ENCODE measurements around the gene GPR15LG.

GPR15LG gene

DNA sequence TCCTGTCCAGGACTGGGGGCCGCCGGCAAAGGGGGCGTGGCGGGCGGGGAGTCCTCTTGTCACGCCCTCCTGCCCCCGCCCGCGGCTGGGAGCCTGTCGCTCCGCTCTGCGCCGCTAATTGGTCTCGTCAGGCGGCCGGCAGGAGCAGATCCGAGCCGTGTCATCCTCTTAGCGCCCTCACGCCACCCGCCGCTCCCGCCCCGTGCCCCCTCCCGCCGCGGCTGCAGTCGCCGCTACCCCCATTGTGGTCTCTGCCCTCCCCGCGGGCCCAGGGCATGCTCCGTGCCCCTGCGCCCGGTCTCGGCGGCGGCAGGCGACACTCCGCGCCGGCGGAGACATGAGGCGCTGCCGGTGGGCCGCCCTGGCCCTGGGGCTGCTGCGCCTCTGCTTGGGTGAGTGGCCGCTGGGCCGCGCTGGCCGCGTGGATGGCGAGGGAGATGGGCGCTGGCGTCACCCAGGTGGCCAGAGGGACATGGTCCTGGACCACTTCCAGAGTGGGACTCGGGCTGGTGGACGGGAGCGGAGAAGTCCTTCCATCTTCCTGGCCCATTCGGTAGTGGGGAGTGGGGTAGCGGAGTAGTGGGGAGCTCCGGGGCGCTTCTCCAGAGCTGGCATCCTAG, 20.9 kb downstream of the GPR15LG start, which contains the start of gene CDHR1:
Gene CDHR1, plus strand, starts transcription at position 114 of the 620 bp plus-strand sequence. Its CDS starts 224 bp downstream, at position 338.
- DNase-seq = peak; percentile 0

- no peak for DNase-seq
These were observed 21.6 kb downstream of the GPR15LG start for GRCh38 chr10:84195044-84195830.

DNA sequence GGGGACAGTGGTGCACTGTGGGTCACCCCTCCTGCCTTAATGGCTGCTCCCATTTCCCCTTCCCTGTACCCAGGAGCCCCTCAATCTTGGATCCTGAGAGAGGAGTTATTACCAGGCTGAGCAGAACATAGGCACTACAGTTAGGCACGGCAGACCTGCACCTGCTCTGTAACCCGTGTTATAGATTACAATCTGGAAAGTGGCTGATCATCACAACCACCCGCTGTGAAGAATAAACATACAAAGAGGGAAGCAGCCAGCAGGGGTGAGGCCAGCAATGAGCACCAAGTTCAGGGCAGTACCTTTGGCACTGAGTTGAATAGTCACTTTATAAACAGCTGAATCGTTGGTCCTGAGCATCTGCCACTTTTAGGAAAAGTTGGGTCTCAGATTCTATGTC, 22.5 kb downstream of the GPR15LG start:
- DNase-seq = peak; percentile 28

- peak; percentile 42 for DNase-seq
These were observed 23.3 kb downstream of the GPR15LG start for GRCh38 chr10:84196941-84197340.

GRCh38 chr10:84197643-84198042, 24.0 kb downstream of the GPR15LG start:
- no peak for DNase-seq

DNA sequence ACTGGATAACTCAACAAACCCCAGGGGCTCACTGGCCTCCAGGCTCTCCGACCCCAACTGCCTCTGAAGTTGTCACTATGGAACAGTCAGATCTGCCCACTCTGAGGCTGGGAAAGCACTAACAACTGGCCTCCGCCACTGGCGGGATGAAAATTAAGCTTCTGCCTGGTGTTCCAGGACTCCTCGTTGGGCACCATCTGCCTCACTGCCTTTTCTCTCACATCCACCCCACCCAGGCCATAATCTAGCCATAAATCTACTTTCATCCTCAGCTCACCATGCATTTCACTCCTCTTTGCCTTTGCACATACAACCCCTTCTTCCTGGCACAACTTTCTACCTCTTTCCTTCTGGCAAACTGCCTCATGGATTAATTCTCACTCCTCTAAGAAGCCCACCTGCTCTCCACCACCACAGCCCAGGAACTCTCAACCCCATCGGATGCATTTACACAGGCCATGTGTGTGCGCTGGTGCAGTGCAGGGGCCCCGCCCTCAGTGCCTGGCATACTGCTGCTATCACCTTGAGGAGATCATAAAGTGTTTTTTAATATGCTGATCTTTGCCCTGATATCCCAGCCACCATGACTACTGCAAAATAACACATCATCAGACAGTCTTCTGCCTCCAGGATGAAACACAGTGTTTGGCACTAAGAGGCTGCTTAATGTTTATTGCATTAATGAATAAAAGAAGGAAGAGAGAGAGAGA, 24.8 kb downstream of the GPR15LG start:
- peak; percentile 4 for DNase-seq

DNA sequence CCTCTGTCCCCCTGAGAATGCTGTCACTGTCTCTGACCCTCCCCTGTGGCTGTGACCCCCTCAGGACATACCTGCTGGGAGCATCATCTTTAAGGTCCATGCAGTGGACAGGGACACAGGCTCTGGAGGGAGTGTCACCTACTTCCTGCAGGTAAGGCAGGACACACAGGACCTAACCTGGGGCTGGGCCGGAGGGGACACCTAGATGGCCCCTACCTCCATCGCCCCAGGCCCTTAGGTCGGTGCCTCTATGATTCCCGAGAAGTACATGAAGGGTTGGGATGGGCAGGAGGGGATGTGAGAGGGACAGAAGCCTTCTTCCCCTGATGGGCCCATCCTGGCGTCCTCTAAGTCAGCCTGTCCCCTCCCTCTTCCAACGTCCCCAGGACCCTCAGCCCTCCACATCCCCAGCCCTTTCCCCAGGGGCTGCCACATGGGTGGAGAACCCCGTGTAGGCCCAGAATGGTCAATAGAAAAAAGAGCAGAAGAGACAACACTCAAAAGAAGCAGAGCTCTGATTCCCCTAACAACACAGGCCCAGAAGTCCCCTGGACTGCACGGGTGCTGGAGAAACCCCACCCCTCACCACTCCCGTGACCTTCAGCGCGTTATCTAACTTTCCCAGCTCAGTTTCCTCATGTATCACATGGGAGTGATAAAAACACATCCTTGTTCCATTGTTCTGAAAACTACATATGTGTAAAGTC, 27.1 kb downstream of the GPR15LG start:
- no peak for DNase-seq

- no peak for DNase-seq
These were observed 27.6 kb downstream of the GPR15LG start for GRCh38 chr10:84201244-84201606.

GRCh38 chr10:84201682-84202081, 28.1 kb downstream of the GPR15LG start:
- no peak for DNase-seq

DNA sequence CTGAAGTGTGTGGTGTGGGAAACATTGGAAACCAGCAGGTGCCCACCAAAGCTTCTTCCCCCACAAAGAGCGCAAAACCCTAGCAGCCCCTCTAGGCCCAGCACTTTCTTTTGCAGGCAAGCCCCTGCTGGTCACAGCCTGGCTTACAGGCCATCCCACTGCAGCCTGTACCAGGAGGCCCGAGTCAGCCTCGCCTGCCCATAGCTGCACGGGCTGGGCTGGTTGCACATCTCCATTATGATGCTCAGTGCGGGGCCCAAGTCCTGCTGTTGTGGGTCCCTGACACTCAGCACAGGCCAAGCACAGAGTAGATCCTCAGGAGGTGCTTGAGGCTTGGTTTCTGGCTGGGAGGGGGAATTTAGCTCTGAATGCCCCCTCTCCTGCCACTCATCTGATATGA, 28.7 kb downstream of the GPR15LG start:
- no peak for DNase-seq

GRCh38 chr10:84204122-84204521, 30.5 kb downstream of the GPR15LG start:
- DNase-seq = no peak

DNA sequence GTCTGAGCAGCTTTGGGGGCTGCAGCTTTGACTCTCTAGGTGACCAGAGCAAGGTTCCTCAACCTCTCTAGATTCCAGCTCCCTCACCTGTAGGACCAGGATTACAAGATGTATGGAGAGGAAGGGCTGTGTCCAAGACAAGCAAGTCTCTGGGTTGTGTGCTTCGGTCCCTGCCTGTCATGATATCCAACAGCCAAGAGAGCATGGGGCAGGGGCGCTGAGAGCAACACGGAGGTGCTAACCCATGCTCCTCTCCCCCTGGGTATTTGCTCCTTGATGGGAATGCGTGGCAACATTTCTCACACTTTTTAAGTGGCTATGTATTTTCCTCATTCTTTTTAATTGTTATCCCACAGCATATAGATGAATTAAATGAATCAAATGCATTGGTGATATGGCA, 31.0 kb downstream of the GPR15LG start:
- DNase-seq = no peak

- no peak for DNase-seq
These were observed 31.6 kb downstream of the GPR15LG start for GRCh38 chr10:84205049-84205852.

DNA sequence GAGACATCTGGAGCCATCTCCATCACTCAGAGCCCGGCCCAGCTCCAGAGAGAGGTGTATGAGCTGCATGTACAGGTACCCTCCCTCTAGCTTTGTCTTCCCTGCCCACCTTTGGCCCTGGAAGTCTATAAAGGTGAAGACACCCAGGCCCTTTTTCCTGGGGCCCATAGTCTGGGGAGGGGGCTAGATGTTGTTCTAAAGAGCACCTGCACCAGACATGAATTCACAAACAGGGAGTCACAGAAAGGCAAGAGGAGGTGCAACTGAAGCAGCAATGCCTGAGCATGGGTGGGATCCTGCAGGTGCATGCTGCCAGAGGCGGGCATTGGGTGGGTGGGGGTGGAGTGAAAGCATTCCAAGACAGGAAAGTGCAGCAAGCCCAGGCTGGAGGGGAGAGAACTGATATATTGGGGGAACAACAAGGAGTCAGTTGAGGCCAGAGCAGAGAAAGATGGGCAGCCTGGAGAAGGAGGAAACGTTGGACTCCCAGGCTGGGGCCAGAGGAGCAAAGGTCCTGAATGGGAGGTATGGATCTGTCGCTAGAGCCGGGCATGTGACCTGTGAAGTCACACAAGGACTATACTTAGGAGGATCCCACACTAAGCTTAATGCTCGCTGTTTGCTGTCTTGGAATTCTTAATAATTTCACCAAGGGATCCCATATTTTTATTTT, 32.4 kb downstream of the GPR15LG start:
- no peak for DNase-seq

DNA sequence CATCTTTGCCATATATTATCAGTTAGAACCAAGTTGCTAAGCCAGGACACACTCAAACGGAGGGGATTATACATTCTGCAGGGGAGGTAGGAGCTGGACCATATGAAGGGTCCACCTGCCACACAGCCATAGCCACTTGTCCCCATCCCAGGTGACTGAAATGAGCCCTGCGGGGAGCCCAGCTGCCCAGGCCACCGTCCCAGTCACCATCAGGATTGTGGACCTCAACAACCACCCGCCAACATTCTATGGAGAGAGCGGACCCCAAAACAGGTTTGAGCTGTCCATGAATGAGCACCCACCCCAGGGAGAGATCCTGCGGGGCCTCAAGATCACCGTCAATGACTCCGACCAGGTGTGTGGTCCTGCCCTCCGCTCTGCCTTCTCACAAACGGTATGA, 34.4 kb downstream of the GPR15LG start:
- DNase-seq = no peak

- DNase-seq = no peak
These were observed 38.0 kb downstream of the GPR15LG start for GRCh38 chr10:84211566-84211965.

- no peak for DNase-seq
These were observed 38.4 kb downstream of the GPR15LG start for GRCh38 chr10:84212014-84212413.

- no peak for DNase-seq
These were observed 39.5 kb downstream of the GPR15LG start for GRCh38 chr10:84213076-84213475.

DNA sequence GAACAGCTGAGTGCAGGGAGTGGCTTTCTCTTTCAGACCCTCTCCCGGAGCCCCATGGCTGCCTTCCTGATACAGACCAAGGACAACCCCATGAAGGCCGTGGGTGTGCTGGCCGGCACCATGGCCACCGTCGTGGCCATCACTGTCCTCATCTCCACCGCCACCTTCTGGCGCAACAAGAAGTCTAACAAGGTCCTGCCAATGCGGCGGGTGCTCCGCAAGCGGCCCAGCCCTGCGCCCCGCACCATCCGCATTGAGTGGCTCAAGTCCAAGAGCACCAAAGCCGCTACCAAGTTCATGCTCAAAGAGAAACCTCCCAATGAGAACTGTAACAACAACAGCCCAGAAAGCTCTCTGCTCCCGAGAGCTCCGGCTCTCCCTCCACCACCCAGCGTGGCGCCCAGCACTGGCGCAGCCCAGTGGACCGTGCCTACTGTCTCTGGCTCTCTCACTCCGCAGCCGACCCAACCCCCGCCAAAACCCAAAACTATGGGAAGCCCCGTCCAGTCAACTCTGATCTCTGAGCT, 40.5 kb downstream of the GPR15LG start:
- DNase-seq = no peak

- DNase-seq = no peak
These were observed 41.1 kb downstream of the GPR15LG start for GRCh38 chr10:84214612-84215235.

GRCh38 chr10:84216834-84217233, 43.2 kb downstream of the GPR15LG start:
- DNase-seq = no peak

All from DMS79 (cell line).